Measurements from ENCODE around the gene RALGAPB.

The RALGAPB gene

DNA sequence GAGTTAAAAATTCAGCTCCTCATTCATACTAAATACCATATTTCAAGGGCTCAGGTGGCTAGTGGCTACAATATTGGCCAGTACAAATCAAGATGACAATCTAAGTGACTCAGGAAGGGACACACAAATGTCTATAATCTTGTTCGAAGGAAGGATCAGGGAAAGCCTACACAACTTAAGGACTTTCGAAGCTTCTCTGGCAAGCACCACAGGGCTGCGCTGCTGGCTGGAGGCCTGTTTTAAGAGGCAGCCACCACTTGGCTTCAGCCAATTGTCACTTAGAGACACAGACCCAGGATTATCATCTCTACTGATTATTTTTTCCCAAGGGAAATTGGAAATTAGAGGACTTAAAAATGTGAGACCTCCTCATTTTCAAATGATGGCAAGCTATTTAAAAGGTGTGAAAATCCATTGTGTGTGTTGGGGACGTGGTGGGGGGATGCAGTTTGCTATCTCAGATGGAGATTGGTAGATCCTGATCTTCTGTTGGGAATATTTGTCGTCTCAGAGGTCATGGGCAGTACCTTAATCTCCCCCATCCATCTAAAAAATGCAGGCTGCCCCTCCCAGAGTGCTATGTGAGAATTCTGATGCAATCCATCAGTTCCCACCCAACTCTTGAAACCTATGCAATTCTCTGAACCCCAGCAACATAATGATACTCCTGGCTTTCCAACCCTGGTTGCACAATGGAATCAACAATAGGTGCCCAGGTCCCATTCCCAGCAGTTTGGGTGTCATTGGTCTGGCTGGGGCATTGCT, 140.3 kb downstream of the RALGAPB start:
- DNase-seq (ENCODE audit: low read depth in 2 of 2) = no peak

DNA sequence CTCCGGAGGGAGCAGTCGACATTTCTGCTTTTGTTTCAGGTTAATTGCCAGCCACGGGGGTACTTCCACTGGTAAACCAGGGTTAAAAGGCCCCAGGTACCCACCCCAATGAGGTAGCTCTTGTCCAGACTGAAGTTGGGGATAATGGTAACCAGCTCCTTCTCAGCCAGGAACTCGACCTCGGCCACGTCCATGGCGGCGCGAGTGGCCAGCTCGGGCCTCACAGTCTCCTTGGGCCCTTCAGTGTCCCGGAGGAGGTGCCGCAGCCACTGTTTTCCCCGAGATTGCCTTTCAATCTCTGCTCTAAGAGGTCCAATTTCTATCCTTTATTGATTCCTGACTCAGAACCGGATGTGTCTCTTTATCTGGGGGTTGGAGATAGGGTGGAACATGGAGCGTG, 142.6 kb downstream of the RALGAPB start:
- DNase-seq (ENCODE audit: low read depth in 2 of 2) = no peak

DNA sequence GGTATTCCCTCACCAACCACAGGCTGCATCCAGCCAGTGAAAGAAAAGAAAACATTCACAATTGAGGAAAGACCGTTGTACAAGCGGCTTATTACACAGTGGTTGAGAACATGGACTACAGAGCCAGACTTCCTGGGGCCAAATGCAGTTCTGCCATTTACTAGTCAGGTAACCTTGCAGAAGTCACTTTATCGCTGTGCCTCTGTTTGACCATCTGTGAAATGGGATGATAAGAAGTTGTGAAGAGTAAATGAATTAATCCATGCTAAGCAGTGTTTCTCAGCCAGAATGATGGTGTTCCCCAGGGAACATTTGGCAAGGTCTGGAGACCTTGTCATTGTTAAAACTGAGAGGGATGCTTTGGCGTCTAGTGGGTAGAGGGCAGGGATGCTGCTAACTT, 143.8 kb downstream of the RALGAPB start:
- no peak for DNase-seq (ENCODE audit: low read depth in 2 of 2)

DNA sequence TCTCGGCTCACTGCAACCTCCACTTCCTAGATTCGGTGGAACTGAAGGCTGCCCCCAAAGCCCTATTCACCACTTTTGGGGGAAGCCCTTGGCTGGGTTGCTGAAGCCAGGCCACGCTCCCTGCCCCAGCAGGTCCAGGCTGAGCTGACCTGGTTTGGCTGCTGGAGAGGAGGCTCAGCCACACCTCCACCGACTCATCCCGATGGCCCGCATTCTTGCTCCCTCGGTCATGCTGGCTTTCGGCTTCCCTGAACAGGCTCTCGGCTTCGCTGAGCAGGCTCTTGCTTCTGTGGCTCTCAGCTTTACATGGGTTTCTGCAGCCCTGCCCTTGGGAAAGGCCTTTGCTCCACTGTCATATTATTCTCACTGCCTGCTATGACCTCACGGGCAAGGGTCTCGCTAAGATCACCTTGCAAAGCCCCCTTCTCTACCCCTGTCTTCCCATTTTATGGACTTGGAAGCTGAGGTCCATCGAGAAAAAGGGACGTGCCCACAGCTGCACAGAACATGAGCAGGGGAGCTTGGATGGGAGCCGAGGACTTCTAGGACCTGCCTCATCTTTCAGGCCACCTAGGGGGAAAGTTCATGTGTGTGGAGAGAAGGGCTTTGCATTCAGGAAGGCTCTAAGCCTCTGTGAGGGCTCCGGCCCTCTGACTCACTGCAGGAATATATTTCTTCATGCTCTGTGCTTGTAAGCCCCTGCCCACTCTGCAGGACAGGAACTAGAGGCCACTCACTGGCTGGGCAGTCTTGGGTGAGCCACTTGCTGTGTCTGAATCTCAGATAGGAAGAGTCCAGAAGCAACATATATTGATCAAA, 144.6 kb downstream of the RALGAPB start:
- DNase-seq (ENCODE audit: low read depth in 2 of 2) = no peak

DNA sequence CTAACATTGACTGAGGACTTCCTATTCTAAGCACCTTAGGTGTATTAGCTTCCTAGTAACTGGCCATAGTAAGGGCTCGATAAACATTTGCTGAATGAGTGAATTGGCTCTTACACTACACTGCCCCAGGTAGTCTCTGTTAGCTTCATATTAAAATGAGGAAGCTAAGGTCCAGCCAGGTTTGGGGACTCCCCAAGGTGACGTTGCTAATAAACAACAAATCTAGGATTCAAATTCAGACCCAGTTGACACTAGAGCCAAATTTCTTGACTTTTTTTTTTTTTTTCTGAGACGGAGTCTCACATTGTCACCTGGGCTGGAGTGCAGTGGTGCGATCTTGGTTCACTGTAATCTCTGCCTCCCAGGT, 145.2 kb downstream of the RALGAPB start:
- no peak for DNase-seq (ENCODE audit: low read depth in 2 of 2)

DNA sequence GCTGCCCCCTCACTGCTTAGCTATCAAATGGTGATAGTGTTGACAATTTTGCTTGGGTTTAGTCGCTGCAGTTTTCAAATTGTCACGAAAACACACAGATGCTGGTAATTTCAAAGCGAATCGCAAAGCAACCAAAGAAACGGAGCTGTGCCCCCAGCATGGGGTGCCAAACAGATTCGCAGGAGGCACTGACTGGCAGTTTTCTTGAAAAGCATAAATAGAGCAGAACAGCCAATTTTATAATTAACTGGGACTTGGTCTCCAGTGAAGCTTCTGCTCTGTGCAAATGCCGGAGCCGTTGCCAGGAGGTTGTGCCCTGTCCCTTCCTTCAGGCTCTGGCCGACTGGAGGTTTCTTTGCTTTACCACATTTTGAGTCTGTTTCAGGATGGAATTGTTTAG, 147.8 kb downstream of the RALGAPB start:
- DNase-seq (ENCODE audit: low read depth in 2 of 2) = no peak

DNA sequence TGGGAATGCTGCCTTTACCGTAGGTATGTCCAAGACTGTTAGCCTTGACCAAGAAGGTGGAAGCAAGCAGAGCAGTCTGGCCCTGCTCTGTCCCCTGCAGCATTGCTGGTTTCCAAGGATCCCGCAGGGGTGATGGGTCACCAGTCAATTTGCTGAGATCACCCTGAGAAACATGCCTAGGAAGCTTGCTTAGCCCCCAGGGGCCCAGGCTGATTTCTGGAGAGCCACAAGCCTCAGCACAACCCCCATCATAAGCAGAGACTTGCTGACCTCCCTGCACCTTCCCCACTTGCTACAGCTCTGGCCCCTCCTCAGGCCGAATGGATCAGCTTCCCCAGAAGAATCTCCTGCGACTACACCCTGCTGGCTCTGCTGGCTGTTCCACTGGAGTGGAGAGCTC, 150.4 kb downstream of the RALGAPB start:
- no peak for DNase-seq (ENCODE audit: low read depth in 2 of 2)

DNA sequence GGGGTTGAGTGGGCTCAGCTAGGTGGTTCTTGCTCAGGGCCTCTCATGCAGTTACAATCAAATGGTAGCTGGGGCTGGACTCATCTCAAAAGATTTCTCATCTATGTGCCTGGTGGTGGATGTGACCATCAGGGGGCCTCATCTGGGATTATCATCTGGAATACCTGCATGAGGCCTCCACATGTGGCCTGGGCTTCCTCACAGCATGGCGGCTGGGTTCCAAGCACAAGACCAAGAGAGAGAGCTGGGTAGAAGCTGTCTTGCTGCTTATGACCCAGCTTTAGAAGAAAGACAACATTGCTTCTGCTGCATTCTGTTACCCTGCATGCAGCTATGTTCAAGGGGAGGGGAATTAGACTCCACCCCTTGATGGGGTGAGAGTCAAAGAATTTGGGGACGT, 151.4 kb downstream of the RALGAPB start:
- DNase-seq (ENCODE audit: low read depth in 2 of 2) = no peak

DNA sequence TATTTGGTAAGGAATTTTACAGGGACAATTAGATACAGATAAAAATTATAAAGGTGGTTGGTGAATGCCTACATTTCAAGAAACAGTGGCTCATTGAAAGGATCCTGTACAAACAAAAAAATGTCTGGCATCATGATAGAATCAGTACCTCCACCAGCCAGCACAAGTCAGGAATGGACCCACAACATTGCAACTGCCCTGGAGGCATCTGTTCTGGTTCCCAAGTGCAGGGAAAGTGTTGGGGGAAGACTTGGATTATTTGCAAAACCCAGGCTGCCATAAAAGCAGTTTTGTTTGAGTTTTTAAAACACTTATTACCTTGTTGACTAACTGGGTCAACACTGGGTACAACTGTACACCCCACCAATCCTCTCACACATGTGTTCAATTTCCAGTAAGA, 153.3 kb downstream of the RALGAPB start:
- DNase-seq (ENCODE audit: low read depth in 2 of 2) = no peak

DNA sequence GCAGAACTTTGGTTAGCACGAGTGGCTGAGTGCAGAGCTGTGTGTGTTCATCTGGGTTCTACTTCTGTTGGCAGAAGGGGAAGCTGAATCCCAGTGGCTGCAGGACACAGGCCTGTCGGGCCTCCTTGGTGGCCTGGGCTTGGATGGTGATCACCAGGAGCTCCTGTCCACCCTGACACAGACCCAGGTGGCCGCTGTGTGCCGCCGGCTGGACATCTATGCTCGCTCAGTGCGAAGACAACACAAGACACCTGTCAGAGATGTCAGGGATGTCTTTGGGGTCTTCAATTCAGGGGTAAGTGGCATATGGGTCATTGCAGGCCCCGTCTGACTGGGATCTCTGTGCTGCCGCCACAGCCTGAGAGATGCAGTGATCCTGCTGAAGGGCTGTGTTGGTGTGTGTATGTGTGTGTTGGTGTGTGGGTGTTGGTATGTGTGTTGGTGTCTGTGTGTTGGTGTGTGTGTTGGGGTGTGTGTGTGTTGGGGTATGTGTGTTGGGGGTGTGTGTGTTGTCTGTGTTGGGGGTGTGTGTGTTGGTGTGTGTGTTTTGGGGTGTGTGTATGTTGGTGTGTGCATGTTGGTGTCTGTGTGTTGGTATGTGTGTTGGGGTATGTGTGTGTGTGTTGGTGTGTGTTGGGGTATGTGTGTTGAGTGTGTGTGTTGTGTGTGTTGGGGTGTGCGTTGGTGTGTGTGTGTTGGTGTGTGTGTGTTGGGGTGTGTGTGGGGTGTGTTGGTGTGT, 154.4 kb downstream of the RALGAPB start:
- DNase-seq (ENCODE audit: low read depth in 2 of 2) = no peak

All from activated CD8-positive, alpha-beta memory T cell treated with anti-CD3 and anti-CD28 coated beads for 4 hours (primary cell).